A673 (cell line): Measurements from ENCODE around the gene GJD3. TPM values are rescaled to one million over a fixed set of nuclear protein-coding genes. Genes with fewer than 3 reads are reported as not detected.

Experiments used
- BruUV-seq: library from RNA; stranded (reverse); fragments of 400-500 nt; replicated peaks from 2 replicates; lab custom pipeline; 2021; lab: Mats Ljungman, UMichigan
- CTCF ChIA-PET: fragments of 300-600 bp; sonication (Branson Sonifier 250); formaldehyde crosslinking; loops from one replicate; lab custom pipeline; 2022; ENCODE audit warnings: antibody characterized with exemption; lab: Charles Lee
- POLR2A ChIA-PET: fragments of 300-600 bp; sonication (Branson Sonifier 250); formaldehyde crosslinking; loops from one replicate; lab custom pipeline; 2022; ENCODE audit warnings: antibody characterized with exemption; ENCODE audit not compliant: low non-redundant PET; lab: Charles Lee
- DNase-seq: peaks from one replicate; pipeline ENCODE4 v3.0.0-alpha.2; 2015; ENCODE audit warnings: low spot score
- H3K27ac ChIP-seq: fragments of 200-600 bp; sonication (generic); 2 replicates; pipeline ENCODE4 v1.5.1; 2016; ENCODE audit warnings: mixed run types, low read depth, mild to moderate bottlenecking, mixed read lengths, antibody characterized with exemption, low read length; ENCODE audit not compliant: poor library complexity, severe bottlenecking
- H3K27me3 ChIP-seq: fragments of 200-600 bp; sonication (generic); replicated peaks from 2 replicates; pipeline ENCODE4 v1.6.1; 2017; ENCODE audit warnings: mixed run types, low read depth, mild to moderate bottlenecking, mixed read lengths, antibody characterized with exemption, low read length; ENCODE audit not compliant: insufficient read depth, poor library complexity
- H3K36me3 ChIP-seq: fragments of 200-600 bp; sonication (generic); 2 replicates; pipeline ENCODE4 v1.6.1; 2016; ENCODE audit warnings: mixed run types, mild to moderate bottlenecking, mixed read lengths, antibody characterized with exemption, low read length; ENCODE audit not compliant: insufficient read depth, poor library complexity, severe bottlenecking
- H3K4me1 ChIP-seq: fragments of 200-600 bp; sonication (generic); 2 replicates; pipeline ENCODE4 v1.6.1; 2017; ENCODE audit warnings: mixed run types, mild to moderate bottlenecking, mixed read lengths, antibody characterized with exemption, low read length; ENCODE audit not compliant: insufficient read depth, poor library complexity, severe bottlenecking
- H3K4me3 ChIP-seq: fragments of 200-600 bp; sonication (generic); 2 replicates; pipeline ENCODE4 v1.5.1; 2016; ENCODE audit warnings: low read depth, mixed run types, mild to moderate bottlenecking, mixed read lengths, low read length; ENCODE audit not compliant: poor library complexity, severe bottlenecking
- H3K9me3 ChIP-seq: fragments of 200-600 bp; sonication (generic); 2 replicates; pipeline ENCODE4 v1.6.1; 2016; ENCODE audit warnings: mixed run types, low read depth, mild to moderate bottlenecking, mixed read lengths, antibody characterized with exemption, low read length; ENCODE audit not compliant: poor library complexity, severe bottlenecking
- CTCF ChIP-seq: fragments of 300-800, 200-600 bp; sonication (generic); conservative IDR thresholded peaks from 2 replicates; pipeline ENCODE4 v1.5.1; 2017; ENCODE audit warnings: low read depth, mild to moderate bottlenecking, antibody characterized with exemption, low read length, moderate library complexity, mixed read lengths
- EZH2 ChIP-seq: fragments of 200-600 bp; sonication (generic); IDR thresholded peaks from 2 replicates; pipeline ENCODE4 v1.6.1; 2017; ENCODE audit warnings: borderline replicate concordance, low read depth, mild to moderate bottlenecking, mixed read lengths, antibody characterized with exemption, low read length; ENCODE audit not compliant: poor library complexity, severe bottlenecking
- intact Hi-C: fragments of 100-400 bp; cut with micrococcal nuclease; formaldehyde crosslinking; loops from one replicate; pipeline ENCODE4 v1.10.0; 2022; ENCODE audit not compliant: unreplicated experiment
- total RNA-seq: library from RNA; stranded (reverse); gene quantifications from 2 replicates; pipeline ENCODE4 v1.2.3, GENCODE V29; 2021

GJD3 gene
- total RNA-seq, 1 experiment from 2014 or later = not detected

GRCh38 chr17:40348136-40348504 is 16.4 kb downstream of the GJD3 start:
- no peak for TF ChIP-seq CTCF
- no peak for TF ChIP-seq EZH2
- Histone ChIP-seq H3K27me3 (no peaks in the 10 kb centered on the region), H3K36me3 (peaks cover 9% of the 10 kb centered on the region), H3K27ac (no peak overlapping the region), H3K9me3 (no peaks in the 10 kb centered on the region), H3K4me1 (peaks cover 76% of the 10 kb centered on the region), H3K4me3 (no peak overlapping the region)
- no peak for DNase-seq
- ChIA-PET POLR2A (no interaction called here), CTCF (no interaction called here)
- BruUV-seq = no TSS peak
- intact Hi-C loops = no loop called here

- H3K27ac ChIP-seq = no peak overlapping the region
- no TSS peak for BruUV-seq
- CTCF ChIA-PET = no interaction called here
- TF ChIP-seq CTCF = no peak
- no peak for TF ChIP-seq EZH2
- H3K27me3 ChIP-seq = no peaks in the 10 kb centered on the region
- peaks cover 76% of the 10 kb centered on the region for H3K4me1 ChIP-seq
- H3K36me3 ChIP-seq = peaks cover 4% of the 10 kb centered on the region
- POLR2A ChIA-PET = no interaction called here
- no peak for DNase-seq
- intact Hi-C loops = no loop called here
- H3K4me3 ChIP-seq = no peak overlapping the region
- H3K9me3 ChIP-seq = no peaks in the 10 kb centered on the region
These were observed 17.0 kb downstream of the GJD3 start for GRCh38 chr17:40347319-40348135.

GRCh38 chr17:40346765-40347158 is 17.8 kb downstream of the GJD3 start:
- Histone ChIP-seq H3K27ac (no peak overlapping the region), H3K27me3 (no peaks in the 10 kb centered on the region), H3K4me1 (peaks cover 73% of the 10 kb centered on the region), H3K9me3 (no peaks in the 10 kb centered on the region), H3K36me3 (no peaks in the 10 kb centered on the region), H3K4me3 (no peak overlapping the region)
- intact Hi-C loops = no loop called here
- CTCF ChIA-PET = no interaction called here
- no TSS peak for BruUV-seq
- no peak for DNase-seq
- TF ChIP-seq EZH2 (no peak), CTCF (no peak)
- POLR2A ChIA-PET = no interaction called here
